ENCODE results near the gene NCAPG2. TPM values are rescaled to one million over a fixed set of nuclear protein-coding genes. Genes with fewer than 3 reads are reported as not detected.

The NCAPG2 gene
- total RNA-seq, 4 donors from 2014 or later, result 4.2 to 6.2 (median 4.4) TPM

GRCh38 chr7:158658475-158658874 lies 46.1 kb downstream of the NCAPG2 start:
- WGBS, result 95% methylated on average over 2 of the region's 2 CpGs
- no peak for TF ChIP-seq CTCF (IDR thresholded peaks at IDR 0.05)
- TF ChIP-seq POLR2A (IDR thresholded peaks at IDR 0.05; ENCODE audit: low read depth), result no peak
- TF ChIP-seq EP300 (IDR thresholded peaks at IDR 0.05), result no peak
- TF ChIP-seq POLR2AphosphoS5 (IDR thresholded peaks at IDR 0.05), result no peak
- Histone ChIP-seq H3K36me3 (peaks cover 11 to 40% (median 26%) of the 10 kb centered on the region in 4 donors), H3K4me1 (peaks cover 0 to 3% (median 0%) of the 10 kb centered on the region in 4 donors), H3K9me3 (no peaks in the 10 kb centered on the region), H3K4me3 (no peak overlapping the region), H3K27ac (replicated peaks in 1 of 4) (no peak overlapping the region), H3K27me3 (no peaks in the 10 kb centered on the region)
- DNase-seq (ENCODE audit: extremely low spot score), result no peak
- intact Hi-C loops (cut with DNase I), result no loop called here

GRCh38 chr7:158657189-158657746 lies 47.3 kb downstream of the NCAPG2 start:
- Histone ChIP-seq H3K4me3 (no peak overlapping the region), H3K4me1 (no peaks in the 10 kb centered on the region), H3K27ac (replicated peaks in 1 of 4) (no peak overlapping the region), H3K9me3 (no peaks in the 10 kb centered on the region), H3K36me3 (peaks cover 11 to 32% (median 18%) of the 10 kb centered on the region in 4 donors), H3K27me3 (no peaks in the 10 kb centered on the region)
- intact Hi-C loops (cut with DNase I), result no loop called here
- WGBS, result 88% methylated on average over 10 of the region's 10 CpGs
- TF ChIP-seq POLR2A (IDR thresholded peaks at IDR 0.05; ENCODE audit: low read depth) (no peak), CTCF (IDR thresholded peaks at IDR 0.05) (no peak), EP300 (IDR thresholded peaks at IDR 0.05) (no peak), POLR2AphosphoS5 (IDR thresholded peaks at IDR 0.05) (no peak)
- DNase-seq (ENCODE audit: extremely low spot score), result no peak

- Histone ChIP-seq H3K4me1 (no peaks in the 10 kb centered on the region), H3K4me3 (no peak overlapping the region), H3K27me3 (no peaks in the 10 kb centered on the region), H3K9me3 (no peaks in the 10 kb centered on the region), H3K27ac (replicated peaks in 1 of 4) (no peak overlapping the region), H3K36me3 (peaks cover 11 to 39% (median 18%) of the 10 kb centered on the region in 4 donors)
- intact Hi-C loops (cut with DNase I), result no loop called here
- no peak for DNase-seq (ENCODE audit: extremely low spot score)
- 96% methylated on average over 7 of the region's 7 CpGs for WGBS
- no peak for TF ChIP-seq EP300 (IDR thresholded peaks at IDR 0.05)
- TF ChIP-seq POLR2A (IDR thresholded peaks at IDR 0.05; ENCODE audit: low read depth), result no peak
Measured at GRCh38 chr7:158655931-158656441, 48.6 kb downstream of the NCAPG2 start.

GRCh38 chr7:158655507-158655906 lies 49.1 kb downstream of the NCAPG2 start:
- TF ChIP-seq CTCF (IDR thresholded peaks at IDR 0.05) (no peak), POLR2A (IDR thresholded peaks at IDR 0.05; ENCODE audit: low read depth) (no peak), POLR2AphosphoS5 (IDR thresholded peaks at IDR 0.05) (no peak)
- 99% methylated on average over 11 of the region's 11 CpGs for WGBS
- H3K27ac ChIP-seq (replicated peaks in 1 of 4), result no peak overlapping the region
- H3K9me3 ChIP-seq, result no peaks in the 10 kb centered on the region
- intact Hi-C loops (cut with DNase I), result no loop called here
- H3K4me3 ChIP-seq, result no peak overlapping the region
- no peaks in the 10 kb centered on the region for H3K27me3 ChIP-seq
- DNase-seq (ENCODE audit: extremely low spot score), result no peak
- peaks cover 7 to 44% (median 20%) of the 10 kb centered on the region in 4 donors for H3K36me3 ChIP-seq
- no peaks in the 10 kb centered on the region for H3K4me1 ChIP-seq

GRCh38 chr7:158651968-158652565 lies 52.5 kb downstream of the NCAPG2 start:
- no peak overlapping the region for H3K27ac ChIP-seq (replicated peaks in 1 of 4)
- TF ChIP-seq POLR2AphosphoS5 (IDR thresholded peaks at IDR 0.05), result no peak
- no peak for TF ChIP-seq EP300 (IDR thresholded peaks at IDR 0.05)
- TF ChIP-seq CTCF (IDR thresholded peaks at IDR 0.05), result no peak
- no peak for TF ChIP-seq POLR2A (IDR thresholded peaks at IDR 0.05; ENCODE audit: low read depth)
- H3K4me3 ChIP-seq, result no peak overlapping the region
- H3K36me3 ChIP-seq, result peaks cover 7 to 47% (median 24%) of the 10 kb centered on the region in 4 donors
- no peak for DNase-seq (ENCODE audit: extremely low spot score)
- no peaks in the 10 kb centered on the region for H3K4me1 ChIP-seq
- 88% methylated on average over 9 of the region's 11 CpGs for WGBS
- H3K27me3 ChIP-seq, result no peaks in the 10 kb centered on the region
- no peaks in the 10 kb centered on the region for H3K9me3 ChIP-seq
- intact Hi-C loops (cut with DNase I), result no loop called here
